ENCODE data around the gene CCR5.

DNA sequence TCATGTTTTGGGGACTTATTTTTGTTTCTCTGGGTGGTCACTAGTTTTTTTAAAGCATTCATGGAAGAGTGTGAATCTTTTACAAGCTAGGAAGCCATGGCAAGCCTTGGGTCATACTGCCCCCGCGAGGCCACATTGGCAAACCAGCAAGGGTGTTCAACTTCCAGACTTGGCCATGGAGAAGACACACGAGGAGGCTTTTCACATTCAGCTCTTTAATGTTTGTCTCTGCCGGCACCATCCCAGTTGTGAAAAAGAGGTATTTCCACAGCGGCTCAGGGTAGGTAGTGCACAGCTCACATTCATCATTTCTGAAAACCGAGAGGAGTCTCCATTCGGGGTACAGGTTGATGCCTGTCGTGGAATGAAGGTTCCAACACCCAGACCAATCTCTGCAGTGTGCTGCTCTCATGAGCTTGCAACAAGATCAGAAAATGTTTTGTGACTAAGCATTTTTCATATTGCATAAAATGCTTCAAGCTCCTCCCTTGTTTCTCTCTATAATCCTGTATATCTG lies 7.7 kb downstream of the CCR5 start:
- TF ChIP-seq CTCF (conservative IDR thresholded peaks at IDR 0.05 in 1 of 2, IDR thresholded peaks at IDR 0.05 in 1 of 2; ENCODE audit: extremely low read depth in 1 of 2, insufficient read depth in 1 of 2, low read depth in 1 of 2, low read length in 2 of 2) (peak; percentile 76 to 81), EZH2 (IDR thresholded peaks at IDR 0.05; ENCODE audit: borderline replicate concordance, low read length) (no peak)

Measured in mammary epithelial cell (primary cell).